Activated T-cell treated with anti-CD3 and anti-CD28 coated beads for 48 hours (primary cell): ENCODE results near the gene ZNF417.
"Not testable (repeated sequence)": the region's sequence is repeated elsewhere in the genome, so short reads cannot be mapped to it uniquely, and the experiment has no call there.

Source experiments
- DNase-seq: peaks from one replicate; pipeline ENCODE4 v3.0.0-alpha.2; 2020; ENCODE audit warnings: low read depth

ZNF417 gene

GRCh38 chr19:57887195-57887941 is 29.0 kb downstream of the ZNF417 start:
- DNase-seq, result no peak

GRCh38 chr19:57886046-57886445 is 30.3 kb downstream of the ZNF417 start:
- DNase-seq, result no peak

- DNase-seq, result not testable (repeated sequence)
These were observed 42.3 kb downstream of the ZNF417 start for GRCh38 chr19:57873883-57874799.

- DNase-seq, result no peak
These were observed 43.9 kb downstream of the ZNF417 start for GRCh38 chr19:57872450-57872849.

GRCh38 chr19:57870225-57870624 is 46.2 kb downstream of the ZNF417 start:
- no peak for DNase-seq

- not testable (repeated sequence) for DNase-seq
These were observed 46.7 kb downstream of the ZNF417 start for GRCh38 chr19:57869655-57870054.

GRCh38 chr19:57867868-57868492 is 48.4 kb downstream of the ZNF417 start:
- DNase-seq, result no peak
